IPS-15b (cell line): ENCODE measurements around the gene SEPHS2.
"Not testable (repeated sequence)": the region's sequence is repeated elsewhere in the genome, so short reads cannot be mapped to it uniquely, and the experiment has no call there.

Experiments
- H3K27me3 ChIP-seq: one replicate; pipeline ENCODE4 v1.6.1; 2013; ENCODE audit warnings: low read length; ENCODE audit not compliant: control insufficient read depth, insufficient read depth
- H3K36me3 ChIP-seq: one replicate; pipeline ENCODE4 v1.6.1; 2013; ENCODE audit warnings: low read length; ENCODE audit not compliant: control insufficient read depth, insufficient read depth
- H3K4me1 ChIP-seq: one replicate; pipeline ENCODE4 v1.6.1; 2013; ENCODE audit warnings: mild to moderate bottlenecking, low read length; ENCODE audit not compliant: control insufficient read depth, insufficient read depth
- H3K4me3 ChIP-seq: one replicate; pipeline ENCODE4 v1.5.1; 2013; ENCODE audit warnings: low read depth, low read length
- H3K9ac ChIP-seq: one replicate; pipeline ENCODE4 v1.6.1; 2013; ENCODE audit warnings: low read depth, mild to moderate bottlenecking, low read length
- H3K9me3 ChIP-seq: one replicate; pipeline ENCODE4 v1.6.1; 2013; ENCODE audit warnings: mild to moderate bottlenecking, low read length; ENCODE audit not compliant: control insufficient read depth, insufficient read depth

SEPHS2 gene

DNA sequence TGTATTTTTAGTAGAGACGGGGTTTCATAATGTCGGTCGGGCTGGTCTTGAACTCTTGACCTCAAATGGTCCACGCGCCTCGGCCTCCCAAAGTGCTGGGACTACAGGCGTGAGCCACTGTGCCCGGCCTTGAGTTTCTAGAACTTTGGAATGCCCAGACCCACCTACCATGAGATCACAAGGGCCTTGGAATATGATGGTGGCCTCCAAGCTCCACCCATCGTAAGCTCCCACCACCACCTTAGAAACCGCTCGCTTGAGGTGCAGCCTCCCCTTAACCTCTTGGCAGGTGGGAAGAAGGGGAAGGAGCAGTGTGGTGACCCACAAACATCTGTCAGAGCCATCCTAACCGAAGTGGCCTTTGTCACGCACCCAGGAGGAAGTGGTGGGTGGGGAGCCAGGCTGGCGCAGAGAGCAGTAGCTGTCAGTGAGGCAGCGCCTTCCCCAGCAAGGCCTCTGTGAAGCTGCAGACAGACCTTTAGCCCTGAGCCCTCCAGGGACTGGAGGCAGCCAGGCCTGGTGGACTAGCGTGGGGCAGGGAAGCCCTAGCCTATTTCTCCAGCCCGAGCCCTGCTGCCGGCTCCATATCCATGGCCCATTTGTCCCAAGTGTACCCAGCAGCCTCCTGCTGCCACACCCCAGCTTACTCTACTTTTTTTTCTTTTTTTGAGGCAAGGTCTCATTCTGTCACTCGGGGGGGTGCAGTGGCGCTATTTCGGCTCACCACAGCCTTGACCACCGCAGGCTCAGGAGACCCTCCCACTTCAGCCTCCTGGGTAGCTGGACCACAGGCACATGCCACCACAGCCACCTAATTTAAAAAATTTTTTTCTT is 13.1 kb upstream of the SEPHS2 start:
- no peaks in the 10 kb centered on the region for H3K27me3 ChIP-seq
- H3K36me3 ChIP-seq, result no peaks in the 10 kb centered on the region
- H3K9me3 ChIP-seq, result no peaks in the 10 kb centered on the region
- H3K4me1 ChIP-seq, result no peaks in the 10 kb centered on the region
- no peak overlapping the region for H3K9ac ChIP-seq
- H3K4me3 ChIP-seq, result no peak overlapping the region

DNA sequence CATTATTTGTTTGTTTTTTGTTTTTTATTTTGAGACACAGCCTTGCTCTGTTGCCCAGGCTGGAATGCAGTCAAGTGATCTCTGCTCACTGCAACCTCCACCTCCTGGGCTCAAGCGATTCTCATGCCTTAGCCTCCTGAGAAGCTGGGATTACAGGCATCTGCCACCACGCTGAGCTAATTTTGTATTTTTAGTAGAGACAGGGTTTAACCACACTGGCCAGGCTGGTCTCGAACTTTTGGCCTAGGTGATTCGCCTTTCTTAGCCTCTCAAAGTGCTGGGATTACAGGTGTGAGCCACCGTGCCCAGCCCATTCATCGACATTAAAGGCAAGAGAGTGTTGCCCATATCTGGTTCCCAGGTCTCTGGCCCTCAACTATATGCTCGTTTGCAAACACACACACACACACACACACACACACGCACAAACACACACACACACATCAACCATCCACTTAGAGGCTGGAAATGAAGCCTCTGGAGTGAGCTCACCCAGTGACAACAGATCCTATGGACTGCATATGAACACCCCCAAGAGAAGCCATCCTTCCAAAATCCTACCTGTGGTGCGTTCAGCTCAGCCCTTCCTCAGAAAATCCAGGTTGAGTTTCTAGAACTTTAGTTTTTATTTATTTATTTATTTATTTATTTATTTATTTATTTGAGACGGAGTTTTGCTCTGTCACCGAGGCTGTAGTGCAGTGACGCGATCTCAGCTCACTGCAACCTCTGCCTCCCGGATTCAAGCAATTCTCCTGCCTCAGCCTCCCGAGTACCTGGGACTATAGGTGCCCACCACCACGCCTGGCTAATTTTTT is 12.3 kb upstream of the SEPHS2 start:
- no peaks in the 10 kb centered on the region for H3K4me1 ChIP-seq
- H3K4me3 ChIP-seq, result no peak overlapping the region
- no peak overlapping the region for H3K9ac ChIP-seq
- no peaks in the 10 kb centered on the region for H3K9me3 ChIP-seq
- no peaks in the 10 kb centered on the region for H3K36me3 ChIP-seq
- H3K27me3 ChIP-seq, result no peaks in the 10 kb centered on the region

DNA sequence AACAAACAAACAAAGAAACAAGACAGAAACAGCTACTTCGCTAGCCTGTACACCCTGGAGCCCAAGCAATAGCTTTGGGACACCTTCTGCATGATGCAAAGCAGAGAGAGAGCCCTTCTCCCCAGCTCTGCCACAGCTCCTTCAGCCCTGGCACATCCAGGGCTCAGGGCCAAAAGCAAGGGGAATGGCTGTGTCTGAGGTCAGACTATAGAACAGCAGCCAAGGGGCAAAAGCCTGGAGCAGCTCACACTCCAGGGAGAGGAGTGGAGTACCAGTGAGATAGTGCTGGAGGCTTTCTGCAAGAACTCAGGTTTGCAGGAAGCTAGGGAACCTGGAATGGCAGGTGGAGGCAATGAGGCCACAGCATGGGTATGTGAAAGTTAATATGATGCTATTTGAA is 11.6 kb upstream of the SEPHS2 start:
- Histone ChIP-seq H3K9me3 (no peaks in the 10 kb centered on the region), H3K4me1 (no peaks in the 10 kb centered on the region), H3K27me3 (no peaks in the 10 kb centered on the region), H3K9ac (no peak overlapping the region), H3K36me3 (no peaks in the 10 kb centered on the region), H3K4me3 (no peak overlapping the region)

DNA sequence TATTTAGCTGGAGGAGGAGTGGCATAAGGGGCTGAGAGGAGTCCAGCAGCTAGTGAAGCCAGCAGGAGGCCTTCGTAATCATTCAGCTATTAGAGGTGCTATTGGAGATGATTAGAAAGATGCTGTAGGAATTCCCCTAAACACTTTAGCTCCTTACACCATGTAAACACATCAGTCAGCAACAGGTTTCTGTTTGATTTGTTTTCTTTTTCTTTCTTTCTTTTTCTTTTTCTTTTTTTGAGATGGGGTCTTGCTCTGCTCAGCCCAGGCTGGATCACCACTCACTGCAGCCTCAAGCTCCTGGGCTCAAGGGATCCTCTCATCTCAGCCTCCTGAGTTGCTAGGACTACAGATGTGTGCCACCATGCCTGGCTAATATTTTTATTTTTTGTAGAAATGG is 10.6 kb upstream of the SEPHS2 start:
- Histone ChIP-seq H3K36me3 (no peaks in the 10 kb centered on the region), H3K27me3 (no peaks in the 10 kb centered on the region), H3K4me3 (no peak overlapping the region), H3K4me1 (no peaks in the 10 kb centered on the region), H3K9me3 (no peaks in the 10 kb centered on the region), H3K9ac (no peak overlapping the region)

DNA sequence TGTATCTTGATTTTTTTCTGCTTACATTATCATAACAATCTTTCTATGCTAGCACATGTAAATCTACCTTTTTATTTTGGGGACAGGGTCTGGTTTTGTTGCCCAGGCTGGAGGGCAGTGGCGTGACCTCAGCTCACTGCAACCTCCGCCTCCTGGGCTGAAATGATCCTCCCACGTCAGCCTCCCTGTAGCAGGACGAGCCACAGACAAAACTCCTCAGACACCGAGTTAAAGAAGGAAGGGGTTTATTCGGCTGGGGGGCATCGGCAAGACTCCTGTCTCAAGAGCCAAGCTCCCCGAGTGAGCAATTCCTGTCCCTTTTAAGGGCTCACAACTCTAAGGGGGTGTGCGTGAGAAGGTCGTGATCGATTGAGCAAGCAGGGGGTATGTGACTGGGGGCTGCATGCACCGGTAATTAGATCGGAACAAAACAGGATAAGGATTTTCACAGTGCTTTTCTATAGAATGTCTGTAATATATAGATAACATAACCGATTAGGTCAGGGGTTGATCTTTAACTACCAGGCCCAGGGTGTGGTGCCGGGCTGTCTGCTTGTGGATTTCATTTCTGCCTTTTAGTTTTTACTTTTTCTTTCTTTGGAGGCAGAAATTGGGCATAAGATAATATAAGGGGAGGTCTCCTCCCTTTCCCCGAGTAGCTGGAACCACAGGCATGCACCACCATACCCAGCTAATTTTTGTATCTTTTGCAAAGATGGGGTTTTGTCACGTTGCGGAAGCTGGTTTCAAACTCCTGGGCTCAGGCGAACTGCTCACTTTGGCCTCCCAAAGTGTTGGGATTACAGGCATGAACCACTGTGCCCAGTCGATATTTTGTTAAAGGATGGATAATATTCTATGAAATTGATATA is 7.3 kb upstream of the SEPHS2 start:
- H3K9ac ChIP-seq, H3K4me1 ChIP-seq, H3K27me3 ChIP-seq, H3K9me3 ChIP-seq, H3K4me3 ChIP-seq, H3K36me3 ChIP-seq: not testable (repeated sequence)

DNA sequence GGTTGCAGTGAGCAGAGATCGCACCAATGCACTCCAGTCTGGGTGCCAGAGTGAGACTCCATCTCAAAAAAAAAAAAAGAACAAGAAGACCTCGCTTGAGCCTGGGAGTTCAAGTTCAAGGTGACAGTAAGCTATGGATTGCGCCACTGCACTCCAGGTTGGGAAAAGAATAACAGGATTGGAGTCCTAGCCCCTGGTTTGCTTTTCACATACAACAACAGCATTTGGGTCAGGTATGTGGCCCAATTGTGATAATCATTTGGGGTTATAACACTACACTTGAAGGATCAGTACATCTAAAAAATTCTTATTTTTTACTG is 3.4 kb upstream of the SEPHS2 start:
- no peaks in the 10 kb centered on the region for H3K9me3 ChIP-seq
- peaks cover 2% of the 10 kb centered on the region for H3K36me3 ChIP-seq
- no peak overlapping the region for H3K9ac ChIP-seq
- no peak overlapping the region for H3K4me3 ChIP-seq
- H3K27me3 ChIP-seq, result peaks cover 4% of the 10 kb centered on the region
- H3K4me1 ChIP-seq, result peaks cover 3% of the 10 kb centered on the region

DNA sequence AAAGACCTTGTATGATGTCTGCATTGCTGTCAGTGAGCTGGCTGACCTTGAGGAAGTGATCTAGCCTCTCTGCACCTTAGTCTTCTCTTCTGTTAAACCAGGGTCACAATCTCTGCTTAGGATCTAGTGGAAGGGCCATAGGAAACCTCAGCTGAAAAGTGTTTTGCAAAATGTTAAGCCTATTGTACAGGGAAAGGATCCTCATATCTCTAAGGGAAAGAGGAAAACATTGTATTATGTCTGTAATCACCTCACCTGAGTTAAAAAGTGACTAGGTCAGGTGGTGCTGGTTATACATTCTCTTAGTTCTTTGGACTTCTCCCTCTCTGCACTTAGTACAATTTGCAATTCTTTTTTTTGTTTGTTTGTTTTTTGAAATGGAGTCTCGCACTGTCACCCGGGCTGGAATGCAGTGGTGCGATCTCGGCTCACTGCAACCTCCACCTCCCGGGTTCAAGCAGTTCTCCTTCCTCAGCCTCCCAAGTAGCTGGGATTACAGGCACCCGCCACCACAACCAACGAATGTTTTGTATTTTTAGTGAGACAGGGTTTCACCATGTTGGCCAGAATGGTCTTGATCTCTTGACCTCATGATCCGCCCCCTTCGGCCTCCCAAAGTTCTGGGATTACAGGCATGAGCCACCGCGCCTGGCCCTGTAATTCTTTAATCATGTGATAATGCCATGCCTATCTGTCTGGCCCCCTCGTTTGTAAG is 2.0 kb upstream of the SEPHS2 start:
- H3K4me1 ChIP-seq, result peaks cover 3% of the 10 kb centered on the region
- H3K9ac ChIP-seq, result no peak overlapping the region
- H3K4me3 ChIP-seq, result no peak overlapping the region
- H3K36me3 ChIP-seq, result peaks cover 2% of the 10 kb centered on the region
- H3K9me3 ChIP-seq, result no peaks in the 10 kb centered on the region
- peaks cover 4% of the 10 kb centered on the region for H3K27me3 ChIP-seq

DNA sequence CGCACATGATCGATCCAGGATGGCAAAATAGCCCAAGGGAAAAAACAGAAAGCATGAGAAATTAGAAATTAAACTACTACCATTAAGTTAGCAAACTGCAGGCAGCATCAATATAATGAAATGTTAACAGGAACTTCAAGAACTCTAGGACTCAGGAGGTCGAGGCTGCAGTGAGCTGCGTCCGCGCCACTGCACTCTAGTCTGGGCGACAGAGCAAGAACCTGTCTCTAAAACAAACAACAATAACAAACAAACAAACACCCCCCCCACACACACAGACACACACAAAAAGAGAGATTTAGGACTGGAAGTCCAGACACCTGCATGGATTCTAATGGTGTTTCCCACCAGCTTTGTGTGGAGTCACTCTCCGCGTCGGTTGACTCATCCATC is 525 bp upstream of the SEPHS2 start:
- Histone ChIP-seq H3K4me1 (peaks cover 3% of the 10 kb centered on the region), H3K4me3 (peak overlapping the region; percentile 93), H3K36me3 (peaks cover 2% of the 10 kb centered on the region), H3K9me3 (no peaks in the 10 kb centered on the region), H3K9ac (peak overlapping the region; percentile 38), H3K27me3 (peaks cover 4% of the 10 kb centered on the region)

DNA sequence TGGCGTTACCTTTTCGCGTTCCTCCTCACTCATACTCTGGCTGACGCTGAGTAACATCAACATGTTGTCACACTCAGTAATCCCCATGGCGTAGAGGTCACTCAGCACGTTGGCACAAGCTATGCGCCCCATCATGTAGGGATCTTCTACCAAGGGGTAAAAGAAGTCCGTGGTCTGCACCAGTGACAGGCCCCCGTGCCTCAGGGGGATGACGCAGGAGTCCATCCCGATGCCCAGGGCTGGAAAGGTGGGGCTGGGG is 596 bp downstream of the SEPHS2 start:
- Histone ChIP-seq H3K9ac (peak overlapping the region; percentile 37), H3K36me3 (peaks cover 2% of the 10 kb centered on the region), H3K4me1 (peaks cover 3% of the 10 kb centered on the region), H3K27me3 (peaks cover 4% of the 10 kb centered on the region), H3K9me3 (no peaks in the 10 kb centered on the region), H3K4me3 (peak overlapping the region; percentile 93)

DNA sequence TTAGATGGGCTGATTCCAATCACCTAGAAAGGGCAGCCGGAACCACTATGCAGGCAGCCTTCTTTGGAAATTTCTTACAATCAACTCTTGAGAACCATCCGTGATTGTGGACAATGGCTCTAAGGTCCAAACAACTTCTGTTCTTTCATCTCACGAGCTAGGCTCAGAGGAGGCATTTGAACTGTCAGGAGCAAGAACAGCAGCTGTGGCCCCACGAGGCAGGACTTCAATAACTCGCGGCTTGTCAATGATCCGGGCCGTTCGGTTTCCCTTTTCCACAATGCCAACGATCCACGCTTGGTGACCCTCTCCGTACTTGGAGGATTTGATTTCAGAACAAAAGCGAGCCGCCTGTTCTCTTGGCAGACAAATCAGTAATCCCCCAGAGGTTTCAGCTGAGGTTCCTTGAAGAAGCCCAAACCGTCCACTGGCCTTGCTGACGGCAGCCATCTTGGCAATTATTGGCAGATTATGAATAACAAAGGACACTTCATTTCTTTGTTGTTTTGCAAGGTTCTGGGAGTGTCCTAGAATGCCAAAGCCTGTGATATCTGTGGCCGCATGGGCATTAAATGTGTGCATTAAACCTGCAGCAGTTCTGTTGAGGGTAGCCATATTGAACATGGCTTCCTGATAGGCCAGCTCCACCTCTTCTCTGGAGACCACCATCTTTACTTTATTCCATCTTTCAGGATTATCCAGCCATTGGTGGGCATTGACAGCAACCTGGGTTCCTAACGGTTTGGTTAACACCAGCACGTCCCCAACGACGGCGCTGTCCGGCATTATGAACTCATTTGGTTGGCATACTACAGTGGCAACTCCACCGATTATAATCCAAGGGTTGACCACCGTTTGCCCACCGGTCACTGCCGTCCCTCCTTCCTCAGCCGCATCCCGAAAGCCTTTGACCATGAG is 1.2 kb downstream of the SEPHS2 start:
- peaks cover 3% of the 10 kb centered on the region for H3K4me1 ChIP-seq
- peak overlapping the region; percentile 37 for H3K9ac ChIP-seq
- H3K36me3 ChIP-seq, result peaks cover 2% of the 10 kb centered on the region
- H3K9me3 ChIP-seq, result no peaks in the 10 kb centered on the region
- peaks cover 4% of the 10 kb centered on the region for H3K27me3 ChIP-seq
- peak overlapping the region; percentile 93 for H3K4me3 ChIP-seq
